B cell (primary cell): ENCODE data around the gene DTNBP1. TPM values are rescaled to one million over a fixed set of nuclear protein-coding genes. Genes with fewer than 3 reads are reported as not detected.

ENCODE experiments used
- ATAC-seq: fragments of 200-7000 bp; cut with Tn5 transposase; one replicate; pipeline ENCODE4 v1.10.0; 2021; ENCODE audit warnings: low read depth, mild to moderate bottlenecking, moderate number of reproducible peaks, moderate library complexity
- CTCF ChIA-PET: fragments of 350-600 bp; sonication (Branson Sonifier 250); formaldehyde crosslinking; loops from one replicate; lab custom pipeline; 2021; ENCODE audit warnings: antibody characterized with exemption, inconsistent platforms; lab: Charles Lee
- POLR2A ChIA-PET: fragments of 350-600 bp; sonication (Branson Sonifier 250); formaldehyde crosslinking; loops from one replicate; lab custom pipeline; 2021; ENCODE audit warnings: antibody characterized with exemption; lab: Charles Lee
- DNase-seq: peaks from one replicate; pipeline ENCODE4 v3.0.0; 2013
- H2AFZ ChIP-seq: 2 replicates; pipeline ENCODE4 v1.6.1; 2012; ENCODE audit warnings: mild to moderate bottlenecking, low read depth, low read length; ENCODE audit not compliant: insufficient read depth, poor library complexity, severe bottlenecking
- H3K27ac ChIP-seq, 2 donors: 1 replicate in 1 of 2; 2 replicates in 1 of 2; pipeline ENCODE4 v1.5.1; 2012 to 2013; ENCODE audit warnings: low read length in 2 of 2, mild to moderate bottlenecking in 2 of 2, moderate library complexity in 1 of 2
- H3K27me3 ChIP-seq, 4 experiments: fragments of 200-600 bp in 1 of 4; sonication (generic) in 1 of 4; replicated peaks in 1 of 4; 1 replicate in 2 of 4; 2 replicates in 2 of 4; pipeline versions ENCODE4 v1.6.1 to v1.7.0; 2013 to 2016; ENCODE audit warnings: low read length in 3 of 4, mild to moderate bottlenecking in 2 of 4, mixed read lengths in 1 of 4, moderate library complexity in 1 of 4; ENCODE audit not compliant: insufficient read depth in 4 of 4, control insufficient read depth in 3 of 4; ENCODE audit errors: control extremely low read depth in 1 of 4
- H3K36me3 ChIP-seq, 2 experiments: replicated peaks in 1 of 2; 1 replicate in 1 of 2; 2 replicates in 1 of 2; pipeline versions ENCODE4 v1.6.1 to v1.7.1; 2013; ENCODE audit warnings: low read length in 1 of 2; ENCODE audit not compliant: insufficient read depth in 2 of 2, control insufficient read depth in 1 of 2; ENCODE audit errors: control extremely low read depth in 1 of 2, extremely low read depth in 1 of 2
- H3K4me1 ChIP-seq, 2 donors: fragments of 200-600 bp in 1 of 2; sonication (generic) in 1 of 2; 1 replicate in 1 of 2; 2 replicates in 1 of 2; pipeline versions ENCODE4 v1.5.1 to v1.6.1; 2013 to 2017; ENCODE audit warnings: low read length in 2 of 2; ENCODE audit not compliant: control insufficient read depth in 2 of 2, insufficient read depth in 2 of 2
- H3K4me2 ChIP-seq: replicated peaks from 2 replicates; pipeline ENCODE3; 2012; ENCODE audit warnings: mild to moderate bottlenecking, low read depth, low read length; ENCODE audit not compliant: poor library complexity, severe bottlenecking
- H3K4me3 ChIP-seq, 5 experiments: fragments of 200-600 bp in 1 of 5; sonication (generic) in 1 of 5; 1 replicate in 3 of 5; 2 replicates in 2 of 5; pipeline versions ENCODE4 v1.5.1 to v1.7.0; 2011 to 2016; ENCODE audit warnings: low read length in 4 of 5, mild to moderate bottlenecking in 4 of 5, low read depth in 2 of 5, control low read depth in 1 of 5, moderate library complexity in 1 of 5; ENCODE audit not compliant: insufficient read depth in 1 of 5; ENCODE audit errors: control extremely low read depth in 1 of 5, extremely low read depth in 1 of 5
- H3K79me2 ChIP-seq: fragments of 200-600 bp; sonication (generic); one replicate; pipeline ENCODE4 v1.6.0; 2016; ENCODE audit warnings: low read length; ENCODE audit not compliant: control insufficient read depth, insufficient read depth
- H3K9ac ChIP-seq: fragments of 200-600 bp; sonication (generic); 2 replicates; pipeline ENCODE4 v1.6.1; 2017; ENCODE audit warnings: mild to moderate bottlenecking, low read length, moderate library complexity
- H3K9me3 ChIP-seq, 3 donors: one replicate each; pipeline versions ENCODE4 v1.6.1 to v1.7.1; 2013; ENCODE audit warnings: low read length in 2 of 3; ENCODE audit not compliant: control insufficient read depth in 2 of 3, insufficient read depth in 1 of 3; ENCODE audit errors: control extremely low read depth in 1 of 3
- H4K20me1 ChIP-seq: 2 replicates; pipeline ENCODE4 v1.6.0; 2012; ENCODE audit warnings: mild to moderate bottlenecking, low read length; ENCODE audit not compliant: insufficient read depth, control insufficient read depth, poor library complexity, severe bottlenecking
- H3K27ac Mint-ChIP-seq: one replicate; pipeline ENCODE4 v1.8.0; 2021; ENCODE audit warnings: mixed read lengths
- H3K27me3 Mint-ChIP-seq: one replicate; pipeline ENCODE4 v1.8.0; 2021; ENCODE audit warnings: mixed read lengths
- H3K4me1 Mint-ChIP-seq: one replicate; pipeline ENCODE4 v1.8.0; 2021; ENCODE audit warnings: mixed read lengths
- H3K4me3 Mint-ChIP-seq: one replicate; pipeline ENCODE4 v1.8.0; 2021; ENCODE audit warnings: mixed read lengths
- H3K9me3 Mint-ChIP-seq: one replicate; pipeline ENCODE4 v1.8.0; 2022; ENCODE audit warnings: mixed read lengths; ENCODE audit not compliant: insufficient read depth
- CTCF ChIP-seq: fragments of 200-600 bp; IDR thresholded peaks from one replicate; pipeline ENCODE4 v1.8.0; 2022; ENCODE audit warnings: antibody characterized with exemption, mild to moderate bottlenecking
- EZH2 ChIP-seq: IDR thresholded peaks from 2 replicates; pipeline ENCODE4 v1.6.1; 2012; ENCODE audit warnings: borderline replicate concordance, low read depth, mild to moderate bottlenecking, moderate library complexity, low read length; ENCODE audit not compliant: insufficient read depth, poor library complexity, severe bottlenecking
- WGBS: methylation state at CpG from one replicate; pipeline ENCODE4 v1.1.5; 2013; ENCODE audit warnings: missing lambda C conversion rate; ENCODE audit not compliant: insufficient coverage; 5-methylcytosine and 5-hydroxymethylcytosine counted together
- intact Hi-C: fragments of 100-400 bp; cut with micrococcal nuclease; formaldehyde crosslinking; loops from one replicate; pipeline ENCODE4 v1.10.0; 2022
- polyA plus RNA-seq: library from polyadenylated mRNA; depleted of rRNA; stranded (reverse); fragments of >200 nt; gene quantifications from 2 replicates; pipeline ENCODE4 v1.2.3, GENCODE V29; 2012
- total RNA-seq, 2 donors: library from RNA; stranded (reverse); fragments of 120-200 nt in 1 of 2; gene quantifications; 1 replicate in 1 of 2; 2 replicates in 1 of 2; pipeline versions ENCODE4 v1.2.3 to v1.2.4, GENCODE V29; 2013 to 2022

DTNBP1 gene
- total and polyA plus RNA-seq, 2 donors (not counting 1 experiment from before 2014, with no cell fraction given): 31.4 to 73.0 TPM

GRCh38 chr6:15508931-15509330 is 153.9 kb downstream of the DTNBP1 start:
- H4K20me1 ChIP-seq: peaks cover 34% of the 10 kb centered on the region
- POLR2A ChIA-PET: no interaction called here
- CTCF ChIA-PET: no interaction called here
- no peak overlapping the region for H3K27ac ChIP-seq
- Mint-ChIP-seq H3K9me3 (no peaks in the 10 kb centered on the region), H3K27me3 (no peaks in the 10 kb centered on the region), H3K4me1 (peaks cover 2% of the 10 kb centered on the region), H3K27ac (no peak overlapping the region), H3K4me3 (no peak overlapping the region)
- no peak overlapping the region for H3K4me3 ChIP-seq
- no peaks in the 10 kb centered on the region for H3K9me3 ChIP-seq
- intact Hi-C loops: no loop called here
- H3K36me3 ChIP-seq: peaks cover 4 to 98% of the 10 kb centered on the region in 2 experiments
- DNase-seq (no peak), ATAC-seq (no peak)
- H2AFZ ChIP-seq: no peak overlapping the region
- H3K27me3 ChIP-seq: no peaks in the 10 kb centered on the region
- WGBS: 98% methylated on average over 11 of the region's 15 CpGs
- H3K79me2 ChIP-seq: peaks cover 52% of the 10 kb centered on the region
- TF ChIP-seq EZH2 (no peak), CTCF (no peak)
- no peak overlapping the region for H3K4me2 ChIP-seq
- H3K4me1 ChIP-seq: no peaks in the 10 kb centered on the region
- H3K9ac ChIP-seq: no peak overlapping the region

GRCh38 chr6:15508441-15508871 is 154.4 kb downstream of the DTNBP1 start:
- no peak overlapping the region for H2AFZ ChIP-seq
- Mint-ChIP-seq H3K27me3 (no peaks in the 10 kb centered on the region), H3K9me3 (no peaks in the 10 kb centered on the region), H3K27ac (no peak overlapping the region), H3K4me3 (no peak overlapping the region), H3K4me1 (peaks cover 2% of the 10 kb centered on the region)
- no peak overlapping the region for H3K27ac ChIP-seq
- no peaks in the 10 kb centered on the region for H3K4me1 ChIP-seq
- no peak for TF ChIP-seq CTCF
- TF ChIP-seq EZH2: no peak
- H4K20me1 ChIP-seq: peaks cover 37% of the 10 kb centered on the region
- H3K79me2 ChIP-seq: peaks cover 47% of the 10 kb centered on the region
- no peak overlapping the region for H3K9ac ChIP-seq
- POLR2A ChIA-PET: no interaction called here
- H3K4me3 ChIP-seq: no peak overlapping the region
- ATAC-seq: no peak
- CTCF ChIA-PET: no interaction called here
- WGBS: 93% methylated on average over 3 of the region's 6 CpGs
- intact Hi-C loops: no loop called here
- no peak overlapping the region for H3K4me2 ChIP-seq
- H3K36me3 ChIP-seq: peaks cover 6 to 98% of the 10 kb centered on the region in 2 experiments
- no peak for DNase-seq
- no peaks in the 10 kb centered on the region for H3K27me3 ChIP-seq
- H3K9me3 ChIP-seq: no peaks in the 10 kb centered on the region
